Measurements from ENCODE around the gene MTA1.

- TF ChIP-seq YY1 (IDR thresholded peaks at IDR 0.05; ENCODE audit: insufficient read depth, insufficient read length) (no peak), SUZ12 (IDR thresholded peaks at IDR 0.05; ENCODE audit: extremely low read depth, insufficient read depth, insufficient read length) (no peak)
Observed at GRCh38 chr14:105436891-105437722, 17.5 kb downstream of the MTA1 start.
